ENCODE results near the gene RCBTB2.

The RCBTB2 gene

DNA sequence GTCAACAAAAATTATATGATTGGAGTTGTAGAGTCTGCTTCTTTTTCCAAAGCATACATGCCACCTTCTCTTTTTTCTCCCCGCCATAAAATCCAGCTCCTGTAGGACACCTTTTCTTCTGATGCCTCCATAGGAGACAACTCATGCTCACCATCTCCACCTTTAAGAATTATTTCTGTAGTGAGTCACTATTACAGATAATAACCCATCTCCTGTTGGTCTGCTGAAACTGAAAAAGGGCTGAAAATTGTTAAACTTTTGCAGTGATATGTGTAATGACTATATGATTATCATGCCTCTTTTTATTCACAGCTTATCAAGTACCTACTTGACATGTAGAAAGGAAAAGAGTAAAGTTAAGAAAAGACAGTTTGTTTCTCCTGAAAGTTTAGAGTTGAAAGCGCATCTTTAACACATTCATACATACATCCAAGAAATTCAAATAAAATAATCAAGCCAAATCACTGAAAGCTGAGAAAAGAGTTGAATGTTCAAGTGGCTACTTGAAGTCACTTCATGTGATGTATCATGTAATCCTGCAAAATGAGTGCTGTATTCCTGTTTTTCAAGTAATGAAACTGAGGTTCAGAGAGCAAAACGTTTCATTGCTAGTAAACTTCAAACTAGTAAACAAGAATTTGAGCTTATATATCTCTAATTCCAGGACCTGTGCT, 84.5 kb downstream of the RCBTB2 start:
- no peak for DNase-seq (ENCODE audit: low read depth)

DNA sequence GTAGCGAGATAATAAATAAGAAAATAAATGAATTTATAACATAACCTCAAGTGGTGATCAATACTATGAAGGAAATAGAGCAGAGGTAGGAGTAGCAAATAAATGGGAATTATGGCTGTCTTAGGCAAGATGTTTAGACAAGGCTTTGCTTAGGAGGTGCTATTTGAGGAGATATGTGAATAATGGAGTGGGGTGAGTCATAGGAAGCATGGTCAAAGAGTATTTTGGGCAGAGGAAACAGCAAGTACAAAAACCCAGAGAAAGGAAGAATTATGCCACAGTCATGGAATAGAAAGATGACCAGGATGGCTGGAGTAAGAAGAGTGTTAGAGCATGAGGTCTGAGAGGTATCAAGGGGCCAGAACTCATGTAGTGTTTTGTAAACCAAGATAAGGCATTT, 86.4 kb downstream of the RCBTB2 start:
- no peak for DNase-seq (ENCODE audit: low read depth)

DNA sequence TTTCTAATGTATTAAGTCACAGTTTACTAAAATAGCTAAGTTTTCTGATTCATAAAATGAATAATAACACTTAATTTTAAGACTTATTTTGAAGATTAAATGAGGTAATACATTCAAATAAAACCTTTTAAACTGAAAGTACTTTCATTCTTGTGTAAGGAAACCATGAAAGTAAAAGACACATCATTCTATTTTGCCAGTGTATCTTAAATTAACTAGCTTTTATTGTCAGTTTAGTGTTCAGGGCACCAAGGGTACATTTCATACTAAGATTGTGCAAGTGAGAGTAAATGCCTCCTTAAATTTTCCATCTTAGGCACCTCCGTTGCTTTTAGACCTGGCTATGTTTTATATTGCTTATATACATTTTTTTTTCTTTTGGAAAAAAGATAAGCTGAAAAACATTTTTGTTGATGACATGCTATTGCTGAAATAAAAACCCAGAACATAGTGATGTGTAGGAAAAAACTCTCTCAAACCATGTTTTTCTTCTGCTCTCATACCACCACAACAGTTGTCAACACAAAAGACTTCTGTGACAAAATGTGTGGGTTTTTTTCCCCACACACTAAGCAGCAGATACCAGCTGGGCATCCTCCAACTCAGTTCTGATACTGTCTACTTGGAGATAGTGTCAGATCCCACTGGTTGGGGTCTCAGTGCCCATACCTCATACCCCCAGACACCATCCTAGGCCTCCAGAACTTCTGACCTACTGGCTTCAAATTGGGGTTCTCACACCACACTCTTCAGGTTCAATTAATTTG, 89.3 kb downstream of the RCBTB2 start:
- no peak for DNase-seq (ENCODE audit: low read depth)
